ENCODE measurements around the gene KCNQ1.

KCNQ1 gene

GRCh38 chr11:2442589-2442988, 2.2 kb upstream of the KCNQ1 start:
- FAIRE-seq (no peak), DNase-seq (ENCODE audit: insufficient read length, low spot score) (no peak)

GRCh38 chr11:2443406-2443805, 1.4 kb upstream of the KCNQ1 start:
- no peak for DNase-seq (ENCODE audit: insufficient read length, low spot score)
- no peak for FAIRE-seq

GRCh38 chr11:2443881-2444820, 657 bp upstream of the KCNQ1 start, which contains the start of gene TRPM5:
TRPM5 (minus strand) TSS chr11:2444514; CDS start chr11:2423036, 21,478 bp downstream.
- no peak for FAIRE-seq
- no peak for DNase-seq (ENCODE audit: insufficient read length, low spot score)

- no peak for FAIRE-seq
Measured at GRCh38 chr11:2445746-2446551, 1.1 kb downstream of the KCNQ1 start.

GRCh38 chr11:2446590-2447252, 1.9 kb downstream of the KCNQ1 start:
- FAIRE-seq (no peak), DNase-seq (ENCODE audit: insufficient read length, low spot score) (no peak)

More at GRCh38 chr11:2445746-2446551, 1.1 kb downstream of the KCNQ1 start:
- no peak for DNase-seq (ENCODE audit: insufficient read length, low spot score)

- FAIRE-seq (no peak), DNase-seq (ENCODE audit: insufficient read length, low spot score) (no peak)
Measured at GRCh38 chr11:2447253-2447950, 2.6 kb downstream of the KCNQ1 start.

- DNase-seq (ENCODE audit: insufficient read length, low spot score): no peak
- no peak for FAIRE-seq
Measured at GRCh38 chr11:2447951-2448650, 3.3 kb downstream of the KCNQ1 start.

- DNase-seq (ENCODE audit: insufficient read length, low spot score): no peak
- no peak for FAIRE-seq
Measured at GRCh38 chr11:2448661-2449547, 4.1 kb downstream of the KCNQ1 start.

- FAIRE-seq (no peak), DNase-seq (ENCODE audit: insufficient read length, low spot score) (no peak)
Measured at GRCh38 chr11:2449548-2450320, 4.9 kb downstream of the KCNQ1 start.

GRCh38 chr11:2450321-2451041, 5.7 kb downstream of the KCNQ1 start:
- no peak for DNase-seq (ENCODE audit: insufficient read length, low spot score)
- no peak for FAIRE-seq

- DNase-seq (ENCODE audit: insufficient read length, low spot score) (no peak), FAIRE-seq (no peak)
Measured at GRCh38 chr11:2451336-2451735, 6.5 kb downstream of the KCNQ1 start.

- no peak for FAIRE-seq
- DNase-seq (ENCODE audit: insufficient read length, low spot score): no peak
Measured at GRCh38 chr11:2451916-2452315, 7.1 kb downstream of the KCNQ1 start.

GRCh38 chr11:2452321-2453012, 7.7 kb downstream of the KCNQ1 start:
- no peak for DNase-seq (ENCODE audit: insufficient read length, low spot score)
- FAIRE-seq: no peak

GRCh38 chr11:2453436-2453835, 8.6 kb downstream of the KCNQ1 start:
- DNase-seq (ENCODE audit: insufficient read length, low spot score) (no peak), FAIRE-seq (no peak)

- FAIRE-seq (no peak), DNase-seq (ENCODE audit: insufficient read length, low spot score) (no peak)
Measured at GRCh38 chr11:2458321-2458720, 13.5 kb downstream of the KCNQ1 start.

GRCh38 chr11:2459016-2459725, 14.4 kb downstream of the KCNQ1 start:
- no peak for FAIRE-seq
- no peak for DNase-seq (ENCODE audit: insufficient read length, low spot score)
